HCT116 (cell line): ENCODE results near the gene CDH13. TPM values are rescaled to one million over a fixed set of nuclear protein-coding genes. Genes with fewer than 3 reads are reported as not detected.

Source experiments
- ATAC-seq: fragments of 200-7000 bp; cut with Tn5 transposase; 2 replicates; pipeline ENCODE4 v1.9.1; 2020; ENCODE audit warnings: mild to moderate bottlenecking, moderate library complexity
- BruUV-seq: library from RNA; stranded (reverse); fragments of 400-500 nt; replicated peaks from 2 replicates; lab custom pipeline; 2021; lab: Mats Ljungman, UMichigan
- CTCF ChIA-PET: fragments of 300-600 bp; sonication (Branson Sonifier 250); formaldehyde crosslinking; loops from one replicate; lab custom pipeline; 2021; ENCODE audit warnings: antibody characterized with exemption; lab: Charles Lee
- POLR2A ChIA-PET: fragments of 300-600, 350-600 bp; sonication (Branson Sonifier 250); formaldehyde crosslinking; loops from one replicate; lab custom pipeline; 2021; ENCODE audit warnings: antibody characterized with exemption; lab: Charles Lee
- RAD21 ChIA-PET, 2 experiments: fragments of 300-600 bp; sonication (Branson Sonifier 250); formaldehyde crosslinking; loops; one replicate each; lab custom pipeline; 2023; ENCODE audit warnings: low total read pairs in 2 of 2; ENCODE audit not compliant: uncharacterized antibody in 2 of 2, unreplicated experiment in 2 of 2, low non-redundant PET in 1 of 2; lab: Charles Lee
- DNase-seq: peaks from one replicate; pipeline ENCODE4 v3.0.0-alpha.2; 2010; ENCODE audit warnings: low read depth, low spot score
- H2AFZ ChIP-seq: fragments of 200-600 bp; shearing (Covaris generic), sonication (generic); 2 replicates; pipeline ENCODE4 v1.6.1; 2017; ENCODE audit warnings: low read depth, mixed run types, mixed read lengths, antibody characterized with exemption, low read length; ENCODE audit not compliant: poor library complexity, severe bottlenecking
- H3K27ac ChIP-seq: 2 replicates; pipeline ENCODE4 v1.5.1; 2012; ENCODE audit warnings: low read depth, low read length
- H3K27me3 ChIP-seq: fragments of 200-600 bp; sonication (generic); 2 replicates; pipeline ENCODE4 v1.6.1; 2016; ENCODE audit warnings: mixed run types, low read length, mixed read lengths; ENCODE audit not compliant: insufficient read depth
- H3K36me3 ChIP-seq, 2 experiments: fragments of 200-500 bp in 1 of 2; fragments of 200-600 bp in 1 of 2; sonication (Bioruptor generic) in 1 of 2; sonication (generic) in 1 of 2; 2 replicates each; pipeline versions ENCODE4 v1.5.1 to v1.6.1; 2014 to 2016; ENCODE audit warnings: low read length in 2 of 2, inconsistent platforms in 1 of 2, mixed read lengths in 1 of 2, mixed run types in 1 of 2; ENCODE audit not compliant: insufficient read depth in 2 of 2, control insufficient read depth in 1 of 2
- H3K4me1 ChIP-seq, 2 experiments: fragments of 200-600 bp in 1 of 2; sonication (generic) in 1 of 2; 2 replicates each; pipeline versions ENCODE4 v1.5.1 to v1.6.1; 2012 to 2017; ENCODE audit warnings: low read length in 2 of 2, inconsistent platforms in 1 of 2, mild to moderate bottlenecking in 1 of 2, mixed read lengths in 1 of 2, mixed run types in 1 of 2, moderate library complexity in 1 of 2; ENCODE audit not compliant: insufficient read depth in 2 of 2, control insufficient read depth in 1 of 2
- H3K4me2 ChIP-seq: fragments of 200-600 bp; sonication (generic); 2 replicates; pipeline ENCODE4 v1.6.1; 2017; ENCODE audit warnings: mixed run types, low read length, mixed read lengths
- H3K4me3 ChIP-seq, 2 experiments: fragments of 200-600 bp in 1 of 2; sonication (generic) in 1 of 2; replicated peaks in 1 of 2; 2 replicates each; pipeline ENCODE4 v1.5.1; 2011 to 2016; ENCODE audit warnings: low read length in 2 of 2, control low read depth in 1 of 2, low read depth in 1 of 2, mild to moderate bottlenecking in 1 of 2, mixed read lengths in 1 of 2, mixed run types in 1 of 2
- H3K79me2 ChIP-seq: fragments of 200-600 bp; sonication (generic); 2 replicates; pipeline ENCODE4 v1.6.1; 2017; ENCODE audit warnings: mild to moderate bottlenecking, mixed run types, low read length, moderate library complexity, mixed read lengths; ENCODE audit not compliant: insufficient read depth
- H3K9ac ChIP-seq: fragments of 200-600 bp; sonication (generic); 2 replicates; pipeline ENCODE4 v1.6.1; 2016; ENCODE audit warnings: low read length, mixed read lengths
- H3K9me2 ChIP-seq: fragments of 200-600 bp; sonication (generic), shearing (Covaris generic); 2 replicates; pipeline ENCODE4 v1.6.1; 2017; ENCODE audit warnings: mixed run types, mild to moderate bottlenecking, moderate library complexity; ENCODE audit not compliant: insufficient read depth
- H3K9me3 ChIP-seq, 2 experiments: fragments of 200-500 bp in 1 of 2; fragments of 200-600 bp in 1 of 2; sonication (Bioruptor generic) in 1 of 2; sonication (generic) in 1 of 2; 2 replicates each; pipeline ENCODE4 v1.6.1; 2014 to 2017; ENCODE audit warnings: low read length in 2 of 2, mixed read lengths in 2 of 2, inconsistent platforms in 1 of 2, low read depth in 1 of 2, mild to moderate bottlenecking in 1 of 2, mixed run types in 1 of 2, moderate library complexity in 1 of 2; ENCODE audit not compliant: control insufficient read depth in 1 of 2, insufficient read depth in 1 of 2
- H4K20me1 ChIP-seq: fragments of 200-600 bp; sonication (generic), shearing (Covaris generic); 2 replicates; pipeline ENCODE4 v1.6.1; 2017; ENCODE audit warnings: mixed run types, mild to moderate bottlenecking, moderate library complexity; ENCODE audit not compliant: insufficient read depth
- ATF3 ChIP-seq: IDR thresholded peaks from 2 replicates; pipeline ENCODE4 v1.6.1; 2012
- CTCF ChIP-seq, 3 experiments: fragments of 200-600 bp in 1 of 3; sonication (generic) in 1 of 3; IDR thresholded peaks in 2 of 3; conservative IDR thresholded peaks in 1 of 3; 2 replicates each; pipeline ENCODE4 v1.5.1; 2012 to 2017; ENCODE audit warnings: low read depth in 2 of 3, low read length in 2 of 3, antibody characterized with exemption in 1 of 3, borderline replicate concordance in 1 of 3, control low read depth in 1 of 3, mild to moderate bottlenecking in 1 of 3, mixed read lengths in 1 of 3, mixed run types in 1 of 3, moderate library complexity in 1 of 3; ENCODE audit not compliant: insufficient read depth in 1 of 3
- EGR1 ChIP-seq: IDR thresholded peaks from 2 replicates; pipeline ENCODE4 v1.6.1; 2012; ENCODE audit warnings: low read depth
- ELF1 ChIP-seq: IDR thresholded peaks from 2 replicates; pipeline ENCODE4 v1.6.1; 2012; ENCODE audit warnings: low read depth, borderline replicate concordance
- EZH2 ChIP-seq: fragments of 200-600 bp; sonication (generic); IDR thresholded peaks from 2 replicates; pipeline ENCODE4 v1.6.1; 2017; ENCODE audit warnings: antibody characterized with exemption, mixed run types
- EZH2phosphoT487 ChIP-seq: fragments of 200-600 bp; IDR thresholded peaks from 2 replicates; pipeline ENCODE4 v1.6.1; 2018; ENCODE audit warnings: antibody characterized with exemption, borderline replicate concordance
- JUND ChIP-seq: IDR thresholded peaks from 2 replicates; pipeline ENCODE4 v1.6.1; 2012
- MAX ChIP-seq: IDR thresholded peaks from 2 replicates; pipeline ENCODE4 v1.6.1; 2012
- POLR2AphosphoS5 ChIP-seq: IDR thresholded peaks from 2 replicates; pipeline ENCODE4 v1.6.1; 2011; ENCODE audit warnings: mild to moderate bottlenecking, low read depth, low read length, moderate library complexity
- RAD21 ChIP-seq: IDR thresholded peaks from 2 replicates; pipeline ENCODE4 v1.6.1; 2012; ENCODE audit warnings: low read depth, mild to moderate bottlenecking
- SIN3A ChIP-seq: IDR thresholded peaks from 2 replicates; pipeline ENCODE4 v1.6.1; 2012; ENCODE audit warnings: low read depth
- YY1 ChIP-seq: IDR thresholded peaks from 2 replicates; pipeline ENCODE4 v1.6.1; 2011; ENCODE audit warnings: low read length, low read depth, moderate library complexity, mild to moderate bottlenecking; ENCODE audit not compliant: insufficient replicate concordance; ENCODE audit errors: extremely low read depth
- ZFX ChIP-seq: fragments of 450-650 bp; IDR thresholded peaks from 2 replicates; pipeline ENCODE4 v1.6.1; 2017
- ZNF274 ChIP-seq: fragments of 200-500 bp; sonication (Bioruptor generic); IDR thresholded peaks from 2 replicates; pipeline ENCODE4 v1.6.1; 2014; ENCODE audit warnings: mild to moderate bottlenecking, low read depth, low read length, inconsistent platforms
- intact Hi-C: fragments of 100-400 bp; cut with micrococcal nuclease; formaldehyde crosslinking; loops from 2 replicates; pipeline ENCODE4 v1.10.0; 2022
- total RNA-seq: library from RNA; stranded (reverse); gene quantifications from one replicate; pipeline ENCODE4 v1.2.1, GENCODE V29; 2021; ENCODE audit not compliant: unreplicated experiment

CDH13 gene
- total RNA-seq, 1 experiment from 2014 or later = not detected

- ChIA-PET RAD21 (no interaction called here), CTCF (no interaction called here), POLR2A (no interaction called here)
- Histone ChIP-seq H3K27ac (no peak overlapping the region), H4K20me1 (no peaks in the 10 kb centered on the region), H2AFZ (no peak overlapping the region), H3K9me2 (no peaks in the 10 kb centered on the region), H3K4me1 (no peaks in the 10 kb centered on the region), H3K9me3 (peaks cover 0 to 11% of the 10 kb centered on the region in 2 experiments; a peak in 2 of 4 replicates), H3K27me3 (no peaks in the 10 kb centered on the region), H3K79me2 (no peaks in the 10 kb centered on the region), H3K36me3 (no peaks in the 10 kb centered on the region), H3K4me3 (no peak overlapping the region), H3K9ac (no peak overlapping the region), H3K4me2 (no peak overlapping the region)
- DNase-seq (no peak), ATAC-seq (no peak)
- intact Hi-C loops = no loop called here
- TF ChIP-seq ZFX (no peak), EGR1 (no peak), MAX (no peak), RAD21 (no peak), EZH2 (no peak), ZNF274 (no peak), SIN3A (no peak), POLR2AphosphoS5 (no peak), YY1 (no peak)
- no TSS peak for BruUV-seq
These were observed 570.7 kb downstream of the CDH13 start for GRCh38 chr16:83197450-83197849.

GRCh38 chr16:83198977-83199376 is 572.2 kb downstream of the CDH13 start:
- Histone ChIP-seq H3K9me3 (peaks cover 0 to 4% of the 10 kb centered on the region in 2 experiments; a peak in 2 of 4 replicates), H3K9ac (no peak overlapping the region), H3K9me2 (no peaks in the 10 kb centered on the region), H3K4me2 (no peak overlapping the region), H4K20me1 (no peaks in the 10 kb centered on the region), H3K4me1 (no peaks in the 10 kb centered on the region), H3K4me3 (no peak overlapping the region), H3K36me3 (no peaks in the 10 kb centered on the region), H3K27ac (no peak overlapping the region), H3K27me3 (no peaks in the 10 kb centered on the region), H2AFZ (no peak overlapping the region), H3K79me2 (no peaks in the 10 kb centered on the region)
- BruUV-seq = no TSS peak
- no peak for ATAC-seq
- TF ChIP-seq ATF3 (no peak), YY1 (no peak), ELF1 (no peak), EZH2phosphoT487 (no peak), CTCF (IDR thresholded peaks at IDR 0.05 in 2 of 3, conservative IDR thresholded peaks at IDR 0.05 in 1 of 3; ENCODE audit: borderline replicate concordance in 1 of 3, insufficient read depth in 1 of 3, low read depth in 2 of 3, low read length in 2 of 3) (no peak), SIN3A (no peak), JUND (no peak)
- DNase-seq = no peak
- CTCF ChIA-PET = no interaction called here
- RAD21 ChIA-PET = no interaction called here
- POLR2A ChIA-PET = no interaction called here
- intact Hi-C loops = no loop called here
